ENCODE results near the gene UBE2D2. TPM values are rescaled to one million over a fixed set of nuclear protein-coding genes. Genes with fewer than 3 reads are reported as not detected.
"Not testable (repeated sequence)": the region's sequence is repeated elsewhere in the genome, so short reads cannot be mapped to it uniquely, and the experiment has no call there.

Gene UBE2D2
- polyA plus RNA-seq, 6 donors from 2014 or later, result 374 to 562 (median 427) TPM

GRCh38 chr5:139526309-139527089 lies 34.6 kb upstream of the UBE2D2 start:
- Mint-ChIP-seq H3K4me3 (peak overlapping the region in 3 of 8 donors; percentile 23 to 71 (median 42)), H3K27ac (peak overlapping the region; percentile 90 to 99 (median 98)), H3K9me3 (peaks cover 0 to 12% (median 6%) of the 10 kb centered on the region in 7 donors), H3K4me1 (peaks cover 12 to 33% (median 30%) of the 10 kb centered on the region in 3 donors)
- ATAC-seq (ENCODE audit: low read depth in 2 of 2); H3K36me3 Mint-ChIP-seq; H3K27me3 Mint-ChIP-seq; DNase-seq: not testable (repeated sequence)

DNA sequence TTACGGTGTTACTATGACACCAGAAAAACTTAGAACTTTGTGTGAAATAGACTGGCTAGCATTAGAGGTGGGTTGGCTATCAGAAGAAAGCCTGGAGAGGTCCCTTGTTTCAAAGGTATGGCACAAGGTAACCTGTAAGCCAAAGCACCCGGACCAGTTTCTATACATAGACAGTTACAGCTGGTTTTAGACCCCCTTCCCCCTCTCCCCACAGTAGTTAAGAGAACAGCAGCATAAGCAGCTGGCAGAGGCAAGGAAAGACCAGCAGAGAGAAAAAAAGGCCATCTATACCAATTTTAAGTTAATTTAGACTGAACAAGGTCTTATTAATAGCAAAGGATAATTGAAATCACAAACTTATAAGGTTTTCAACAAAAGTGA lies 34.1 kb upstream of the UBE2D2 start:
- H3K4me1 Mint-ChIP-seq, result peaks cover 12 to 33% (median 30%) of the 10 kb centered on the region in 3 donors
- not testable (repeated sequence) for H3K4me3 Mint-ChIP-seq; ATAC-seq (ENCODE audit: low read depth in 2 of 2); H3K36me3 Mint-ChIP-seq; H3K27me3 Mint-ChIP-seq; DNase-seq
- peak overlapping the region in 1 of 6 donors; percentile 90 for H3K27ac Mint-ChIP-seq
- peaks cover 0 to 14% (median 6%) of the 10 kb centered on the region in 7 donors for H3K9me3 Mint-ChIP-seq

GRCh38 chr5:139527896-139528467 lies 33.2 kb upstream of the UBE2D2 start:
- not testable (repeated sequence) for DNase-seq; ATAC-seq (ENCODE audit: low read depth in 2 of 2); H3K4me3 Mint-ChIP-seq; H3K36me3 Mint-ChIP-seq; H3K27ac Mint-ChIP-seq; H3K27me3 Mint-ChIP-seq
- peaks cover 0 to 14% (median 6%) of the 10 kb centered on the region in 7 donors for H3K9me3 Mint-ChIP-seq
- H3K4me1 Mint-ChIP-seq, result peaks cover 12 to 33% (median 30%) of the 10 kb centered on the region in 3 donors

GRCh38 chr5:139528695-139529094 lies 32.4 kb upstream of the UBE2D2 start:
- Mint-ChIP-seq H3K4me3 (peak overlapping the region in 1 of 8 donors; percentile 29), H3K9me3 (peaks cover 0 to 14% (median 6%) of the 10 kb centered on the region in 7 donors), H3K4me1 (peaks cover 12 to 28% (median 27%) of the 10 kb centered on the region in 3 donors)
- not testable (repeated sequence) for DNase-seq; H3K27me3 Mint-ChIP-seq; ATAC-seq (ENCODE audit: low read depth in 2 of 2); H3K36me3 Mint-ChIP-seq; H3K27ac Mint-ChIP-seq

DNA sequence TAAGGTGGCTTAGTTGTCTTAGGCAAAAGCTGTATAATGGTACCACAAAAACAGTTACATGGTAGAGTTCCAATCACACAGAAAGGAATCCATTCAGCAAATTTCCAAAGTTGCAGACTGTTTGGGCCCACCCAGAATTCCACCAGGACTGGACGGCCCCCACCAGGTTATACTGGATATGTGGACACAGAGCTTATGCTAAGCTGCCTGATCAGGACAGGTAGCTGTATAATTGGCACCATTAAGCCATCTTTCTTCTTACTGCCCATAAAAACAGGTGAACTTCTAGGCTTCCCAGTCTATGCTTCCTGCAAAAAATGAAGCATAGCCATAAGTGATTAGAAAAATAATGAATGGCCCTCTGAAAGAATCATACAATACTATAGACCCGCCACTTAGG lies 31.1 kb upstream of the UBE2D2 start:
- Mint-ChIP-seq H3K9me3 (peaks cover 0 to 14% (median 6%) of the 10 kb centered on the region in 7 donors), H3K4me1 (peaks cover 12 to 16% (median 16%) of the 10 kb centered on the region in 3 donors)
- not testable (repeated sequence) for ATAC-seq (ENCODE audit: low read depth in 2 of 2); DNase-seq; H3K4me3 Mint-ChIP-seq; H3K27me3 Mint-ChIP-seq; H3K27ac Mint-ChIP-seq; H3K36me3 Mint-ChIP-seq

GRCh38 chr5:139531772-139532169 lies 29.4 kb upstream of the UBE2D2 start:
- Mint-ChIP-seq H3K9me3 (peaks cover 0 to 14% (median 6%) of the 10 kb centered on the region in 7 donors), H3K27me3 (peaks cover 0 to 8% (median 0%) of the 10 kb centered on the region in 3 donors), H3K27ac (no peak overlapping the region), H3K4me3 (no peak overlapping the region), H3K36me3 (no peaks in the 10 kb centered on the region), H3K4me1 (peaks cover 0 to 2% (median 0%) of the 10 kb centered on the region in 3 donors)
- ATAC-seq (ENCODE audit: low read depth in 2 of 2) (no peak), DNase-seq (no peak)

DNA sequence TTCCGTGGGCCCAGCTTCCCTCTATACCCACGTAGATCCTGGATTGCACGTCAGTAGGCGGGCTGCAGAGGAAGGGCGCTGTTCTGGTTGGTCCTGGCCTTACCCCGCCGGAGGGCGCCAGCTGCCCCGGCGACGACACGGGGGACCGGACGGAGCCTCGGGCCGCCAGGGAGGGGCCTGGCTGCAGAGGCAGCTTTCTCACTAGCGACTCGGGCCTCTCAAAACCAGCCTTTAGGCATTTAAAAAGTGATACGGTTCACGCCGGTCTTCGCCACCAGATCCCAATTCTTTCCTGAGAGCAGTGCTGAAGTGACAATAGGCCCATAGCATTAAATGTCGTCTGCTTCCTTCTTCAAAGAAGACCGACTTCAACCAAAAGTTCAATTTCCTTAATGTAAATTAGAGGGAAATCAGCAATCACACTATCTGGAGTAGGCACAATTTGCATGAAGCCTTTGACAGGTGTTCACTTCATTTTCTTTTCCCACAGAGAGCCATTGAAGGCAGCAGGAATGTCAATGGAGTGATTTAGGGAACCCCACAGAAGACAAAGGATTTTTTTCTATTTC lies 17.6 kb upstream of the UBE2D2 start:
- Mint-ChIP-seq H3K36me3 (no peaks in the 10 kb centered on the region), H3K4me1 (peaks cover 6 to 18% (median 12%) of the 10 kb centered on the region in 3 donors), H3K4me3 (peak overlapping the region; percentile 59 to 78 (median 69)), H3K9me3 (no peaks in the 10 kb centered on the region), H3K27ac (peak overlapping the region in 5 of 6 donors; percentile 57 to 94 (median 83)), H3K27me3 (no peaks in the 10 kb centered on the region)
- ATAC-seq (ENCODE audit: low read depth in 2 of 2) (peak; percentile 99), DNase-seq (peak; percentile 76)

- H3K27ac Mint-ChIP-seq; DNase-seq; H3K9me3 Mint-ChIP-seq; H3K27me3 Mint-ChIP-seq; H3K36me3 Mint-ChIP-seq; ATAC-seq (ENCODE audit: low read depth in 2 of 2): not testable (repeated sequence)
- Mint-ChIP-seq H3K4me3 (peak overlapping the region in 1 of 8 donors; percentile 12), H3K4me1 (peaks cover 12 to 18% (median 16%) of the 10 kb centered on the region in 3 donors)
These were observed 14.5 kb upstream of the UBE2D2 start for GRCh38 chr5:139546593-139546992.

DNA sequence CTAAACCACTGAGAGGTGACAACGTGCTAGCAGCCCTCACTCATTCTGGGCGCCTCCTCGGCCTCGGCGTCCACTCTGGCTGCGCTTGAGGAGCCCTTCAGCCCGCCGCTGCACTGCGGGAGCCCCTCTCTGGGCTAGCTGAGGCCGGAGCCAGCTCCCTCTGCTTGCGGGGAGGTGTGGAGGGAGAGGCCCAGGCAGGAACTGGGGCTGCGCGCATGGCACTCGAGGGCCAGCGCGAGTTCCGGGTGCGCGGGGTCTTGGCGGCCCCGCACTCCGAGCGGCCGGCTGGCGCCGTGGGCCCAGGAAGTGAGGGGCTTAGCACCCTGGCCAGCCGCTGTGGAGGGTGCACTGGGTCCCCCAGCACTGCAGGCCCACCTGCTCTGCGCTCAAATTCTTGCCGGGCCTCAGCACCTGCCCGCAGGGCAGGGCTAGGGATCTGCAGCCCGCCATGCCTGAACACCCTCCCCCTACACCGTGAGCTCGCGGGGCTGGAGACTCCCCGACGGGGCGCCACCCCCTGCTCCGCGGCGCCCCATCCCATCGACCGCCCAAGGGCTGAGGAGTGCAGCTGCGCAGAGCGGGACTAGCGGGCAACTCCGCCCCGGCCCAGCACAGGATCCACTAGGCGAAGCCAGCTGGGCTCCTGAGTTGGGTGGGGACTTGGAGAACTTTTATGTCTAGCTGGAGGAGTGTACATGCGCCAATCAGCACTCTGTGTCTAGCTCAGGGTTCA lies 11.8 kb upstream of the UBE2D2 start:
- H3K4me1 Mint-ChIP-seq, result peaks cover 5 to 15% (median 14%) of the 10 kb centered on the region in 3 donors
- DNase-seq (no peak), ATAC-seq (ENCODE audit: low read depth in 2 of 2) (no peak)
- no peak overlapping the region for H3K27ac Mint-ChIP-seq
- H3K36me3 Mint-ChIP-seq, result no peaks in the 10 kb centered on the region
- peaks cover 0 to 5% (median 0%) of the 10 kb centered on the region in 7 donors for H3K9me3 Mint-ChIP-seq
- no peak overlapping the region for H3K4me3 Mint-ChIP-seq
- no peaks in the 10 kb centered on the region for H3K27me3 Mint-ChIP-seq

DNA sequence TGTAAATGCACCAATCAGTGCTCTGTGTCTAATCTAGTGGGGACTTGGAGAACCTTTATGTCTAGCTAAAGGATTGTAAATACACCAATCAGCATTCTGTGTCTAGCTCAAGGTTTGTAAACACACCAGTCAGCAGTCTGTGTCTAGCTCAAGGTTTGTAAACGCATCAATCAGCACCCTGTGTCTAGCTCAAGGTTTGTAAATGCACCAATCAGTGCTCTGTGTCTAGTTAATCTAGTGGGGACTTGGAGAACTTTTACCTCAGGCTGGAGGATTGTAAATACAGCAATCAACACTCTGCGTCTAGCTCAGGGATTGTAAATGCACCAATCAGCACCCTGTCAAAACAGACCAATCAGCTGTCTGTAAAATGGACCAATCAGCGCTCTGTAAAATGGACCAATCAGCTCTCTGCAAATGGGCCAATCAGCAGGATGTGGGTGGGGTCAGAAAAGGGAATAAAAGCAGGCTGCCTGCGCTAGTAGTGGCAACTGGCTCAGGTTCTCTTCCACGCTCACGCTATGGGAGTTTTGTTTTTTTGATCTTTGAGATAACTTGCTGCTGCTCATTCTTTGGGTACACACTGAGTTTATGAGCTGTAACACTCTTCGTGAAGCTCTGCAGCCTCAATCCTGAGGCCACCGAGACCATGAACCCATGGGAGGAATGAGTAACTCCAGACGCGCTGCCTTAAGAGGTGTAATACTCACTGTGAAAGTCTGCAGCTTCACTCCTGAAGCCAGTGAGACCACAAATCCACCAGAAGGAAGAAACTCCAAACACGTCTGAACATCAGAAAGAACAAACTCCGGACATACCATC lies 10.9 kb upstream of the UBE2D2 start:
- H3K27ac Mint-ChIP-seq, result peak overlapping the region in 1 of 6 donors; percentile 71
- not testable (repeated sequence) for H3K27me3 Mint-ChIP-seq; H3K36me3 Mint-ChIP-seq; DNase-seq; ATAC-seq (ENCODE audit: low read depth in 2 of 2); H3K4me3 Mint-ChIP-seq; H3K9me3 Mint-ChIP-seq
- peaks cover 3 to 15% (median 14%) of the 10 kb centered on the region in 3 donors for H3K4me1 Mint-ChIP-seq

DNA sequence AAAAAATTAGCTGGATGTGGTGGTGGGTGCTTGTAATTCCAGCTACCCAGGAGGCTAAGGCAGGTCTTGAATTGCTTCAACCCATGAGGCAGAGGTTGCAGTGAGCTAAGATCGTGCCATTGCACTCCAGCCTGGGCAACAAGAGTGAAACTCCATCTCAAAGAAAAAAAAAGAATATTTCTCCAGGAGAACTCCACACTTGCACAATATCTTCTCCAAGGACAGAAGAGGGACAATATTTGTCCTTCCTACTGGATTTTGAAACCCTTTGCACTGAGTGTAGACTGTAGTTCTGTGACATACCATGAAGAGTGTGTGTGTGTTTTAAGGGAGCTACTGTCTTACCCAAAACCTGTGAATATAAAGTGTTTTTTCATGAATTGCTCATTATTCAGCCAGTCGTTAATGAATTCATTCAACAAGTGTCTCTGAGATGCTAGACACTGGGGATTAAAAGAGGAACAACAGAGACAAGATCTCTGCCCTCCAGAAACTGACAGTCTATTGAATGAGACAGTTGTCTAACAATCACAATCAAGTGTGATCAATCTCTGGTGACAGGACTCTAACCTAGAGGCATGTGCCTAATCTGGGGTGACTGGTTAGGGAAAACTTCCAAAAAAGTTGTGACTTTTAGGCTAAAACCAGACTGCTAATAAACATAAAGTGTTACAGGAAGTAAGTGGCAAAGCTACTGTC lies 9.8 kb upstream of the UBE2D2 start:
- H3K36me3 Mint-ChIP-seq, result no peaks in the 10 kb centered on the region
- ATAC-seq (ENCODE audit: low read depth in 2 of 2) (peak in 1 of 2 donors; percentile 27), DNase-seq (no peak)
- H3K4me1 Mint-ChIP-seq, result peaks cover 3 to 15% (median 14%) of the 10 kb centered on the region in 3 donors
- H3K9me3 Mint-ChIP-seq, result peaks cover 0 to 5% (median 0%) of the 10 kb centered on the region in 7 donors
- no peak overlapping the region for H3K4me3 Mint-ChIP-seq
- H3K27ac Mint-ChIP-seq, result peak overlapping the region in 2 of 6 donors; percentile 1 to 73
- H3K27me3 Mint-ChIP-seq, result no peaks in the 10 kb centered on the region

Data from naive B cell (primary cell).